HepG2 (cell line): ENCODE results near the gene EGLN2. TPM values are rescaled to one million over a fixed set of nuclear protein-coding genes. Genes with fewer than 3 reads are reported as not detected.

ENCODE experiments used
- CBX2 ChIP-seq, 2 experiments: fragments of 200-600 bp in 1 of 2; sonication (generic); formaldehyde crosslinking in 1 of 2; IDR thresholded peaks; 2 replicates each; pipeline versions ENCODE4 v1.7.0 to v1.8.1; 2018 to 2022; ENCODE audit warnings: low read depth in 2 of 2, low read length in 1 of 2, mild to moderate bottlenecking in 1 of 2, missing genetic modification reagents in 1 of 2
- FOXO1 ChIP-seq: sonication (generic); formaldehyde crosslinking; IDR thresholded peaks from 2 replicates; pipeline ENCODE4 v1.4.0; 2020; ENCODE audit warnings: missing genetic modification reagents
- FUBP1 ChIP-seq: sonication (generic); formaldehyde crosslinking; IDR thresholded peaks from 2 replicates; pipeline ENCODE4 v1.5.1; 2020; ENCODE audit warnings: missing genetic modification reagents, mild to moderate bottlenecking, borderline replicate concordance
- IKZF5 ChIP-seq: IDR thresholded peaks from 2 replicates; pipeline ENCODE4 v1.6.1; 2018; ENCODE audit warnings: missing genetic modification reagents, mild to moderate bottlenecking, missing compliant biosample characterization
- MBNL3 ChIP-seq: fragments of 250-450 bp; sonication (Bioruptor Pico); conservative IDR thresholded peaks from 2 replicates; pipeline ENCODE4 v1.8.0; 2022; ENCODE audit warnings: mild to moderate bottlenecking, inconsistent platforms
- MEIS1 ChIP-seq: sonication (generic); formaldehyde crosslinking; IDR thresholded peaks from 2 replicates; pipeline ENCODE4 v1.9.0; 2021; ENCODE audit warnings: mild to moderate bottlenecking, missing genetic modification reagents, moderate library complexity, borderline replicate concordance
- MIER3 ChIP-seq: IDR thresholded peaks from 2 replicates; pipeline ENCODE4 v1.6.1; 2016; ENCODE audit warnings: missing compliant biosample characterization, borderline replicate concordance
- MXI1 ChIP-seq: IDR thresholded peaks from 3 replicates; pipeline ENCODE4 v1.6.1; 2012; ENCODE audit warnings: low read depth, low read length, inconsistent platforms, borderline replicate concordance
- NFE2 ChIP-seq: sonication (generic); formaldehyde crosslinking; IDR thresholded peaks from 2 replicates; pipeline ENCODE4 v1.4.0; 2020; ENCODE audit warnings: missing genetic modification reagents
- POLR2AphosphoS5 ChIP-seq: IDR thresholded peaks from 2 replicates; pipeline ENCODE4 v1.6.1; 2012; ENCODE audit warnings: low read depth, low read length
- SP4 ChIP-seq: sonication (generic); formaldehyde crosslinking; IDR thresholded peaks from 2 replicates; pipeline ENCODE4 v1.8.1; 2023; ENCODE audit warnings: mild to moderate bottlenecking, missing genetic modification reagents
- TEF ChIP-seq: sonication (generic); formaldehyde crosslinking; IDR thresholded peaks from 2 replicates; pipeline ENCODE4 v1.5.0; 2020; ENCODE audit warnings: missing genetic modification reagents
- THAP8 ChIP-seq: sonication (generic); formaldehyde crosslinking; IDR thresholded peaks from 2 replicates; pipeline ENCODE4 v1.5.1; 2020; ENCODE audit warnings: missing genetic modification reagents, mild to moderate bottlenecking, borderline replicate concordance
- TP53 ChIP-seq: sonication (generic); formaldehyde crosslinking; conservative IDR thresholded peaks from 2 replicates; pipeline ENCODE4 v1.4.0; 2020; ENCODE audit warnings: missing genetic modification reagents
- ZEB1 ChIP-seq: IDR thresholded peaks from 2 replicates; pipeline ENCODE4 v1.6.1; 2012; ENCODE audit warnings: mild to moderate bottlenecking, low read depth, inconsistent platforms; ENCODE audit not compliant: insufficient replicate concordance
- ZNF101 ChIP-seq: sonication (generic); formaldehyde crosslinking; IDR thresholded peaks from 2 replicates; pipeline ENCODE4 v1.4.0; 2020; ENCODE audit warnings: mild to moderate bottlenecking, low read depth, missing genetic modification reagents, borderline replicate concordance
- ZNF205 ChIP-seq: IDR thresholded peaks from 2 replicates; pipeline ENCODE4 v1.6.1; 2018; ENCODE audit warnings: missing biosample characterization, missing genetic modification reagents
- ZNF44 ChIP-seq: sonication (generic); formaldehyde crosslinking; IDR thresholded peaks from 2 replicates; pipeline ENCODE4 v1.5.1; 2020; ENCODE audit warnings: mild to moderate bottlenecking, missing genetic modification reagents
- ZNF572 ChIP-seq: sonication (generic); formaldehyde crosslinking; IDR thresholded peaks from 2 replicates; pipeline ENCODE4 v1.5.1; 2020; ENCODE audit warnings: mild to moderate bottlenecking, missing genetic modification reagents
- ZNF605 ChIP-seq: sonication (generic); formaldehyde crosslinking; IDR thresholded peaks from 2 replicates; pipeline ENCODE4 v1.8.0; 2022; ENCODE audit warnings: mild to moderate bottlenecking, missing genetic modification reagents
- ZNF660 ChIP-seq: sonication (generic); formaldehyde crosslinking; IDR thresholded peaks from 2 replicates; pipeline ENCODE4 v1.5.1; 2020; ENCODE audit warnings: mild to moderate bottlenecking, low read depth, missing genetic modification reagents, borderline replicate concordance
- ZNF761 ChIP-seq: sonication (generic); formaldehyde crosslinking; conservative IDR thresholded peaks from 2 replicates; pipeline ENCODE4 v1.4.0; 2020; ENCODE audit warnings: mild to moderate bottlenecking, missing genetic modification reagents
- ZNF776 ChIP-seq: sonication (generic); formaldehyde crosslinking; IDR thresholded peaks from 2 replicates; pipeline ENCODE4 v1.4.0; 2020; ENCODE audit warnings: mild to moderate bottlenecking, missing genetic modification reagents
- ZNF816 ChIP-seq: sonication (generic); formaldehyde crosslinking; IDR thresholded peaks from 2 replicates; pipeline ENCODE4 v1.8.0; 2022; ENCODE audit warnings: missing genetic modification reagents, mild to moderate bottlenecking, borderline replicate concordance
- ZSCAN29 ChIP-seq: sonication (generic); formaldehyde crosslinking; conservative IDR thresholded peaks from 2 replicates; pipeline ENCODE4 v1.4.0; 2020; ENCODE audit warnings: mild to moderate bottlenecking, missing genetic modification reagents
- polyA plus RNA-seq, 8 experiments: library from polyadenylated mRNA; depleted of rRNA in 3 of 8; stranded (reverse) in 7 of 8; unstranded in 1 of 8; fragments of >200 nt; fragmentation: Illumina TruSeq in 4 of 8; extraction: Trizol in 4 of 8; gene quantifications; 2 replicates each; pipeline versions ENCODE4 v1.2.1 to v1.2.3, GENCODE V29; 2011 to 2016; ENCODE audit warnings: low read depth in 4 of 8, missing spikeins in 1 of 8, mixed read lengths in 1 of 8; ENCODE audit not compliant: insufficient read depth in 1 of 8
- total RNA-seq, 5 experiments: library from RNA; depleted of rRNA; stranded (reverse); fragments of >200 nt; fragmentation: Illumina TruSeq; extraction: Trizol; gene quantifications; 2 replicates each; pipeline ENCODE4 v1.2.3, GENCODE V29; 2016; ENCODE audit warnings: low read depth in 1 of 5

EGLN2 gene
- total and polyA plus RNA-seq, 2 of the 13 experiments (the other 11 are each of a cell fraction or from before 2014, with no cell fraction given): 16.5 to 40.8 TPM

- TF ChIP-seq SP4 (CRISPR knock-in tag): peak; percentile 95
- 0 out of 2 replicates have a peak, but pooled peaks have one; percentile 54 for TF ChIP-seq ZNF761 (CRISPR knock-in tag)
- TF ChIP-seq FUBP1 (CRISPR knock-in tag): no peak
- TF ChIP-seq MXI1: peak; percentile 71; the same call in 2 of the 3 replicates
- TF ChIP-seq ZNF816 (CRISPR knock-in tag): no peak
- 0 out of 2 replicates have a peak, but pooled peaks have one; percentile 15 for TF ChIP-seq FOXO1 (CRISPR knock-in tag)
- peak; percentile 62 for TF ChIP-seq ZNF605
- TF ChIP-seq ZNF776 (CRISPR knock-in tag): no peak
- TF ChIP-seq ZNF44 (CRISPR knock-in tag): no peak
- no peak for TF ChIP-seq ZNF660 (CRISPR knock-in tag)
- TF ChIP-seq TP53: no peak
- TF ChIP-seq MIER3 (CRISPR knock-in tag): peak; percentile 16; the same call in 1 of the 2 replicates
- peak; percentile 69; the same call in 1 of the 2 replicates for TF ChIP-seq IKZF5
- no peak for TF ChIP-seq NFE2 (CRISPR knock-in tag)
- no peak for TF ChIP-seq ZNF101 (CRISPR knock-in tag)
- TF ChIP-seq ZSCAN29 (CRISPR knock-in tag): peak; percentile 76; the same call in 1 of the 2 replicates
- TF ChIP-seq ZEB1: no peak
- no peak for TF ChIP-seq ZNF205 (CRISPR knock-in tag)
- TF ChIP-seq MBNL3 (CRISPR knock-in tag): no peak
- TF ChIP-seq THAP8 (CRISPR knock-in tag): no peak
- no peak for TF ChIP-seq TEF (CRISPR knock-in tag)
- peak; percentile 78 for TF ChIP-seq POLR2AphosphoS5
- TF ChIP-seq MEIS1 (CRISPR knock-in tag): no peak
- TF ChIP-seq CBX2 (IDR thresholded peaks at IDR 0.05; ENCODE audit: low read depth, low read length): no peak
- no peak for TF ChIP-seq CBX2 (CRISPR knock-in tag; IDR thresholded peaks at IDR 0.05; ENCODE audit: low read depth)
- no peak for TF ChIP-seq ZNF572 (CRISPR knock-in tag)
Observed at GRCh38 chr19:40750058-40750873, 48.7 kb upstream of the EGLN2 start, which contains the start of gene ACTMAP (continued).
